ENCODE measurements around the gene IQGAP1.

Gene IQGAP1

GRCh38 chr15:90441027-90441426, 53.0 kb downstream of the IQGAP1 start:
- no peak for DNase-seq

GRCh38 chr15:90442423-90442822, 54.4 kb downstream of the IQGAP1 start:
- DNase-seq: no peak

- DNase-seq: no peak
Observed at GRCh38 chr15:90449206-90449735, 61.2 kb downstream of the IQGAP1 start.

- no peak for DNase-seq
Observed at GRCh38 chr15:90451053-90451850, 63.2 kb downstream of the IQGAP1 start.

GRCh38 chr15:90456236-90456635, 68.2 kb downstream of the IQGAP1 start:
- DNase-seq: no peak

GRCh38 chr15:90458061-90458460, 70.0 kb downstream of the IQGAP1 start:
- no peak for DNase-seq

- no peak for DNase-seq
Observed at GRCh38 chr15:90459368-90459767, 71.3 kb downstream of the IQGAP1 start.

GRCh38 chr15:90460142-90460824, 72.2 kb downstream of the IQGAP1 start:
- no peak for DNase-seq

- no peak for DNase-seq
Observed at GRCh38 chr15:90463381-90463780, 75.3 kb downstream of the IQGAP1 start.

- no peak for DNase-seq
Observed at GRCh38 chr15:90465140-90465929, 77.3 kb downstream of the IQGAP1 start.

- DNase-seq: no peak
Observed at GRCh38 chr15:90465930-90466567, 78.0 kb downstream of the IQGAP1 start.

GRCh38 chr15:90469723-90470122, 81.7 kb downstream of the IQGAP1 start:
- DNase-seq: no peak

GRCh38 chr15:90470453-90470852, 82.4 kb downstream of the IQGAP1 start:
- DNase-seq: no peak

GRCh38 chr15:90471126-90471525, 83.1 kb downstream of the IQGAP1 start:
- no peak for DNase-seq

- DNase-seq: no peak
Observed at GRCh38 chr15:90471769-90472168, 83.7 kb downstream of the IQGAP1 start.

- no peak for DNase-seq
Observed at GRCh38 chr15:90478846-90479481, 90.9 kb downstream of the IQGAP1 start.

- DNase-seq: no peak
Observed at GRCh38 chr15:90479656-90480055, 91.6 kb downstream of the IQGAP1 start.

- DNase-seq: peak in 1 of 2 donors; percentile 59
Observed at GRCh38 chr15:90481023-90481422, 93.0 kb downstream of the IQGAP1 start.

GRCh38 chr15:90482124-90483011, 94.3 kb downstream of the IQGAP1 start:
- DNase-seq: peak in 1 of 2 donors; percentile 12

- no peak for DNase-seq
Observed at GRCh38 chr15:90483012-90483307, 94.9 kb downstream of the IQGAP1 start.

- no peak for DNase-seq
Observed at GRCh38 chr15:90483637-90484036, 95.6 kb downstream of the IQGAP1 start.

All from bone marrow (tissue), 2 donors.